Activated CD8-positive, alpha-beta memory T cell treated with anti-CD3 and anti-CD28 coated beads, Interleukin-2, amount 50 U/mL, for 24 hours (primary cell): Measurements from ENCODE around the gene OLFML2A.
"Not testable (repeated sequence)": the region's sequence is repeated elsewhere in the genome, so short reads cannot be mapped to it uniquely, and the experiment has no call there.

Source experiments
- DNase-seq: peaks from one replicate; pipeline ENCODE4 v3.0.0-alpha.2; 2020; ENCODE audit errors: extremely low read depth

Gene OLFML2A

DNA sequence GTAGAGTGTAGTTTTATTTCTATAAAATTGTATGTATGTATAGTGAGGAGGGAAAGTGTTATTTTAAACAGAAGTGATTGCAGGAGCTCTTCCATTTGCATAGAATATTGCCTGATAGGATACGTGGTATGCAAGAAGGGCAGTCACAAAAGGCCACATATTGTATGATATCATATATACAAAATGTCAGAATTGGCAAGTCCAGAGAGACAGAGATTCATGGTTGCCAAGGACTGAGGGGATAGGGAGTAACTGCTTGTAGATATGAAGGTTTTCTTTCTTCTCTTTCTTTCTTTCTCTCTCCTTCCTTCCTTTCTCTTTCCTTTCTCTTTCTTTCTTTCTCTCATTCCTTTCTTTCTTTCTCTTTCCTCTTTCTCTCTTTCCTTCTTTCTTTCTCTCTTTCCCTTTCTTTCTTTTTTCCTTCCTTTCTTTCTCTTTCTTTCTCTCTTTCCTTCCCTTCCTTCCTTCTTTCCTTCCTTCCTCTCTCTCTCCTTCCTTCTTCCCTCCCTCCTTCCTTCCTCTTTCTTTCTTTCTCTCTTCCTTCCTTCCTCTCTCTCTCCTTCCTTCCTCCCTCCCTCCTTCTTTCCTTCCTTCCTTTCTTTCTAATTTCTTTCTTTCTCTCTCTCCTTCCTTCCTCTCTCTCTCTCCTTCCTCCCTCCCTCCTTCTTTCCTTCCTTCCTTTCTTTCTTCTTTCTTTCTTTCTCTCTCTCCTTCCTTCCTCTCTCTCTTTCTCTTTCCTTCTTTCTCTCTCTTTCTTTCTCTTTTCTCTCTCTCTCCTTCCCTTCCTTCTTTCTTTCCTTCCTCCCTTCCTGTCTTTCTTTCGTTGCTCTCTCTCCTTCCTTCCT lies 51.8 kb downstream of the OLFML2A start:
- DNase-seq = no peak

DNA sequence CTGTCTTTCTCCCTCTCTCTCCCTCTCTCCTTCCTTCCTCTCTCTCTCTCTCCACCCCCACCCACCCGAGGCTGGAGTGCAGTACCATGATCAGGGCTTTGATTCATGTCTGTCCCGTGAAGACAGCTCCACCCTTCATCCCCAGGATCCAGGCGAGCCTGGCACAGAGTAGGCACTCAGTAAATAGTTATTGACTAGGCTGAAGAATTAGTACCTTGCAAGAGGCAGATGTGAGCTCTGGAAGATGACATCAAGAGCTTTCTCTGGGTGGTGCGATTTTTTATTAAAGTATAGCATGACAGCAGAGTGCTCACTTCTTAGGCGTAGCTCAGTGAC lies 52.4 kb downstream of the OLFML2A start:
- no peak for DNase-seq

GRCh38 chr9:124830593-124830992 lies 53.7 kb downstream of the OLFML2A start:
- DNase-seq = no peak

DNA sequence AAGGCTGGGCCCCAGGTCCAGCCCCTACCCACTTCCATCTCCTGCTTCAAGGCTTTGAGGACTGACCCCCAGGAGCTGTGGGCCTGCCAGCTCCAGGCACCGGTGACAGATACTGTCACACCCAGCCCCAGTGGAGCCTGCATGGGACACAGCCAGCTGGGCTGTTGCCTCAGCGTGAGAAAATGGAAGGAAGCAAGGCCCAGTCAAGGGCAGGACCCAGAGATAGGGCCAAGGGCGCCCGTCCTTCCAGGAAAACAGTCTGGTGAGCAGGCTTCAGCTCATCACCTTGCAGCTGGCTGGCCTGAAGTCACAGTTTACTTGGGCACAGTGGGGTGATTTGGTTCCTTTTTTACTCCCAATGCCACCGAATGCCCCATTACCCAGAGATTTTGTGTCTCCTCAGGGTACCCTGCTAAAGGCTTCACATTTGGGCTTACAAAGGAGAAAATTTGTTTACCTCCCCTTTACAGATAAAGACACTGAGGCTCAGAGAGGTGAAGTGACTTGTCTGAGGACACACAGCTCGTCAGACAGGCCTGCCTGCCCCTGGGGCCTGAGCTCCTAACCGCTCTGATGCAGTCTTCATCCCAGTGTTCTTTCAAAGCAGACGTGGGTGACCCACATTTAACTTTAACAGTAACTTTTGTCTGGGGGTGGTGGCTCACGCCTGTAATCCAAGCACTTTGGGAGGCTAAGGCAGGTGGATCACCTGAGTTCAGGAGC lies 54.9 kb downstream of the OLFML2A start:
- DNase-seq = no peak

GRCh38 chr9:124834591-124834990 lies 57.7 kb downstream of the OLFML2A start:
- no peak for DNase-seq

DNA sequence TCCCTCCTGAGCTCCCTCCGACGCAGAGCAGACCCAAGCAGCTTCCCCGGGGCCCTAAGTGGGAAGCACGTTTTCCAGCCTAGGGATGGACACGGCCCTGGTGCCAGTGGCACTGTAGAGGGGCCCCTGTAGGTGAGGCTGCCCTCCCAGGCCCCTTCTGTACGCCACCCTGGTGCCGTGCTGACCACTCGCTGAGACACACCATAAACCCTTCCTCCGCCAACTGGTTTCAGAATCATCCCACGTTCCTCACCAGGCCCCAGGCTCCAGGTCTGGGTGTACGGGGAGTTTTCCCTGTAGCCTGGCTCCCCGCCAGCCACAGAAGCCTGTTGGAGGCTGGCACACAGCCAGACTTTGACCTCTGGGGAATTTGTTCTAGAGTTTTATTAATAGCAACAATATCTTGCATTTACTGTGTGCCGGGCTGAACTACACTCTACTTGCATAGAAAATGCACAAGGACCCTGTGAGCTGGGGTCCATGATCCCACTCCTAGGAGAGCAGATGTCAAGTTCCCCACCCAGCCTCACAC lies 58.2 kb downstream of the OLFML2A start:
- DNase-seq = no peak

- DNase-seq = not testable (repeated sequence)
These were observed 61.2 kb downstream of the OLFML2A start for GRCh38 chr9:124838132-124838531.

DNA sequence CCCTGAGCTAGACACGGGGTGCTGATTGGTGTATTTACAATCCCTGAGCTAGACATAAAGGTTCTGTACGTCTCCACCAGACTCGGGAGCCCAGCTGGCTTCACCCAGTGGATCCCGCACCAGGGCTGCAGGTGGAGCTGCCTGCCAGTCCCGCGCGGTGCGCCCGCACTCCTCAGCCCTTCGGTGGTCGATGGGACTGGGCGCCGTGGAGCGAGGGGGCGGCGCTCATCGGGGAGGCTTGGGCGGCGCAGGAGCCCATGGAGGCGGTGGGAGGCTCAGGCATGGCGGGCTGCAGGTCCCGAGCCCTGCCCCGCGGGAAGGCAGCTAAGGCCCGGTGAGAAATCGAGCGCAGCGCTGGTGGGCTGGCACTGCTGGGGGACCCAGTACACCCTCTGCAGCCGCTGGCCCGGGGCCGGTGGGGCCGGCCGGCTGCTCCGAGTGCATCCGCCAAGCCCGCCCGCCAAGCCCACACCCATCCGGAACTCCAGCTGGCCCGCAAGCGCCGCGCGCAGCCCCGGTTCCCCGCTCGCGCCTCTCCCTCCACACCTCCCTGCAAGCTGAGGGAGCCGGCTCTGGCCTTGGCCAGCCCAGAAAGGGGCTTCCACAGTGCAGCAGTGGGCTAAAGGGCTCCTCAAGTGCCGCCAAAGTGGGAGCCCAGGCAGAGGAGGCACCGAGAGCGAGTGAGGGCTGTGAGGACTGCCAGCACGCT lies 61.8 kb downstream of the OLFML2A start:
- DNase-seq = not testable (repeated sequence)

GRCh38 chr9:124839612-124840299 lies 62.8 kb downstream of the OLFML2A start:
- DNase-seq = no peak

DNA sequence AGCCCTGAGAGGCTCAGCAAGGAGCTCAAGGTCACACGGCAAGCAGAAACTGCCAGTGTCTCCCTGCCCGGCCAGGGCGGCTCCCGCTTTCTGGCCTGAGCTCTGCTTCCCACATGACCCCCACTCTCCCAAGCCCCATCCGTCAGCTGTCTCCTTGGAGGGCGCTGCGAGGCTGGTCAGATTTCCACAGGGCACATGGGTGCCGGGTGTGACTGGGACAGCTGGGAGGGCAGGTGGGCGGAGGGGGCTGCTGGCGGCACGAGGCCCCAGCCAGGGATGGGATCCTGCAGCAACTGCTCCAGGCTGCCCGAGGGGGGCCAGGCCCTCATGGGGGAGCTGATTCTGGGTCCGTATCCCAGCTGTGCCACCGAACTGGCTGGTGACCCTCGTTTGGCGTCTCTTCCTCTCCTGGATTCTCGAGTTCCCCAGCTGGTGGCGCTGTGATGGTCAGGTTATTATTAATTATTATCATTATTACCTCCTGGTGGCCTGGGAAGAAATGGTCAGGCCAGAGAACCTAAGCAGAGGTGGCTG lies 63.4 kb downstream of the OLFML2A start:
- DNase-seq = no peak

GRCh38 chr9:124841075-124841821 lies 64.3 kb downstream of the OLFML2A start:
- DNase-seq = no peak

GRCh38 chr9:124843456-124844034 lies 66.6 kb downstream of the OLFML2A start:
- no peak for DNase-seq

GRCh38 chr9:124844291-124844690 lies 67.4 kb downstream of the OLFML2A start:
- DNase-seq = no peak

DNA sequence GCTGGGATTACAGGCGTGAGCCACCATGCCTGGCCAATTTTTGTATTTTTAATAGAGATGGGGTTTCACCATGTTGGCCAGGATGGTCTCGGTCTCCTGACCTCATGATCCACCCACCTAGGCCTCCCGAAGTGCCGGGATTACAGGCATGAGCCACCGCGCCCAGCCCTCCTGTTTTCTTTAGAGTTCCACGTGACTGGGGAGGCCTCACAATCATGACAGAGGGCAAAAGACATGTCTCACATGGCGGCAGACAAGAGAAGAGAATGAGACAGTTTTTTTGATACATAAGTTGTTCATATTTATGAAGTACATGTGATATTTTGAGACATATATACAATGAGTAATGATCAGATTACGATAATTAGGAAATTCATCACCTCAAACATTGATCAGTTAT lies 69.5 kb downstream of the OLFML2A start:
- DNase-seq = not testable (repeated sequence)

GRCh38 chr9:124846969-124847368 lies 70.0 kb downstream of the OLFML2A start:
- no peak for DNase-seq

DNA sequence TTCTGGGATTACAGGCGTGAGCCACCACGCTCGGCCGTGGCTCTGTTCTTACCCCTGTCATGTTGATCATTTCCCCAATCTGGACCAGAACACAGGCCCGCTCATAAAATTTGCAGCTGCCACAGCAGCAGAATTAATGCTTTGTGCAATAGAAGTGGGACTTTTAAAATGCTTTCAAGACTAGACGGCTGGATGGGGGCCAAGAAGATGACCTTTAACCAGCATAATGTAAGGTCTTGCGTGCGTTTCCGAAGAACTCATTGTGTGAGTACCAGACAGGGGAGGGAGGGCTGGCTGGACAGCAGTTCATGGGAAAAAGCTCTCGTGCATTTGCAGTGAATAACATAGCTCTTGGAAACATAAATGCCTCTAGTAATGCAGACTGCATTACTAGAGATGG lies 72.9 kb downstream of the OLFML2A start:
- no peak for DNase-seq

GRCh38 chr9:124852121-124852828 lies 75.3 kb downstream of the OLFML2A start:
- DNase-seq = no peak

DNA sequence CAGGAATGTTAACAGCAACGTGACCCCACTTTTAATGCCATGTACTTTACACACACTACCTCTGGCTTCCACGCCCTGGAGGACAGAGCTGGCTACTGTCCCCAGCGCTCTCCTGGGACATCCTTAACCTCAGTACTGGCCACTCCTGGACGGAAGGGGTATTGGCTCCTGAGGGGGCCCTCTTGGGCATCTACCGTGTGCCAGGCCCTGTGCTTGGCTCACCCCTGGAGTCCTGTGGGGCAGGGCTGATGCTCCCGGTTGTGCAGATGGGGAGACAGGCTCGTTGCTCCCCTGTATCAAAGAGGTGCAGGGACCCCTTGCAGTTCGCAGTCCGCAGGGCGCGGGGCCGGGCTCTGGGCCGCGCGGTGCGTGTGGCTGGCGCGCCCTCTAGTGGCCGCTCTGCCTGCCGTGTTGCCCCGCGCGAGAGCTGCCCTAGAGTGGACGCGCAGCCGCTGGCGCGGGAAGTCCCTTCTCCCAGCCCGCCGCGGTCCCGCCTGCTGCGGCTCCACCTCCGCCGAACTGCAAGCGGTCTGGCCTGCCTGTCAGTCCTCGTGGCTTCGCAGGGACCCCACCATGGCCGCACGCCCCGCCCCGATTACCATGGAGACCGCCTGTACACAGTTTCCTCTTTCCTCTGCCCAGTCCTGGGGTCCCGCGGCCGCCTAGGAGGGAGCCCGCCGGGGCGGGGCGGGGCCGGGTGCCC lies 76.0 kb downstream of the OLFML2A start, which contains the start of gene WDR38:
Gene WDR38, plus strand, starts transcription at position 632 of the 703 bp plus-strand sequence. CDS start 72 bp downstream, outside the sequence.
- DNase-seq = no peak

DNA sequence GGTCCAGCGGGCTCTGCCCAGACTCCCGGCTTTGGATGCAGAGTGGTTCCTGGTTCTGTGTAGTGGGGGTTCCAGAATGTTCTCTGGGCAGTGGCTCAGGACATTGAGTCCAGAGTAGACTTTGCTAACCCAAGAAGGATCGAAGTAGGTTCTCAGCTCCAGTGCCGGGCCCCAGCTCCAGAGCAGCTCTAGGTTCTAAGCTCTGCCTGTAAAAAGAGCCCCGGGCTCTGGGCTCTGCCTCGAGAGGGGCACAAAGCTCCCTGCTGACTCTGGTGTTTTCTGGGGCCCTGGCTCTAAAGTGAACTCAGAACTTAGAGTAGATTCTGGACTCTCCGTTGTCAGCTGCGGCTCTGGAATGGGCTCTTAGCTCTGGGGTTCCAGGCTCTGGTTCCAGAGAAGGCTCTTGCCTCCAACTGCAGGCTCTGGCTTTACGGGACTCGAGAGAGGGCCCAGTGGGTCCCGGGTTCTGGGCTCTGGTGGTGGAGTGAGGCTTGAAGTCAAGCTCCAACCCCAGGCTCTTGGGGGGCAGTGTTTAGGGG lies 76.7 kb downstream of the OLFML2A start:
- no peak for DNase-seq
